GM10266 (cell line): Measurements from ENCODE around the gene NEUROG1.

Source experiments
- DNase-seq: peaks from one replicate; pipeline ENCODE4 v3.0.0; 2012; ENCODE audit errors: extremely low spot score
- CTCF ChIP-seq: IDR thresholded peaks from 2 replicates; pipeline ENCODE4 v1.5.1; 2012; ENCODE audit warnings: mild to moderate bottlenecking, low read depth; ENCODE audit not compliant: control insufficient read depth, insufficient read depth; ENCODE audit errors: missing control alignments

The NEUROG1 gene

GRCh38 chr5:135514116-135514515 lies 21.6 kb downstream of the NEUROG1 start:
- no peak for TF ChIP-seq CTCF
- DNase-seq, result no peak

GRCh38 chr5:135511761-135512575 lies 23.8 kb downstream of the NEUROG1 start:
- no peak for DNase-seq
- TF ChIP-seq CTCF, result no peak

GRCh38 chr5:135509995-135510394 lies 25.8 kb downstream of the NEUROG1 start:
- no peak for TF ChIP-seq CTCF
- no peak for DNase-seq

DNA sequence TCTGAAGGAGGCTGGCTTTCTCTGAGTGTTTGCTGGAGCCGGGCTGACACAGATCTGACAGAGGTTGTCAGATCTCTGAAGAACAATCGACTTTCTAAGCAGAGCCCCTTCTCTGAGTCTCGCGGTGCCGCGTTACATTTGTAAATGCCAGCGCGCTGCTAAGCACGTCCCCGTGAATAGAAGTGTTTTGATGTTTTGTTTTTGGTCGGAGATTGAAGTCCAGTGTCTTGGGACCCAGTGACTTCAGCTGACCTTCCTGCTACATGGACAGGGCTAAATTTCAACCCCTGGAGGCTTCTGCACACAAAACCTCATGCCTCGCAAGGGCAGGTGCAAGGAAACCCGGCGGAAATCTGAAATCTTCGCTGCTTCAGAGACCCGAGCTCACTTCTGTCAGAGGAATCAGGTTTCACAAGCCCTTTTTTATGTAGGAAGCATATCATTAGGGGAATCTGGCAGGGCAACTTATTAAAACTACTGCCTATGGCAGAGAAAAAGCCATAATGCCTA lies 27.2 kb downstream of the NEUROG1 start:
- no peak for DNase-seq
- no peak for TF ChIP-seq CTCF

DNA sequence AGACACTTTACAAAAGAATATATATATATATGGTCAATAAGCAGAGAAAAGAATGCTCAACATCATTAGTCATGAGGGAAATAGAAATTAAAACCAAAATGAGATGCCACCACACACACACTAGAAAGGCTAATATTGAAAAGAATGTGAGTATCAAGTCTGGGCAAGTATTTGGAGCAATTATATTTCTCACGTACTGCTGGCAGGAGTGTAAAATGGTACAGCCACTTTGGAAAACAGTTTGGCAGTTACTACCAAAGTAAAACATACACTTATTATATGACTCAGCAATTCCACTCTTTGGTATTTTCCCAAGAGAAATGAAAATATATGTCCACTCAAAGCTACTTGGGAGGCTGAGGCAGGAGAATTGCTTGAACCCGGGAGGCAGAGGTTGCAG lies 29.8 kb downstream of the NEUROG1 start:
- DNase-seq, result no peak
- TF ChIP-seq CTCF, result no peak

DNA sequence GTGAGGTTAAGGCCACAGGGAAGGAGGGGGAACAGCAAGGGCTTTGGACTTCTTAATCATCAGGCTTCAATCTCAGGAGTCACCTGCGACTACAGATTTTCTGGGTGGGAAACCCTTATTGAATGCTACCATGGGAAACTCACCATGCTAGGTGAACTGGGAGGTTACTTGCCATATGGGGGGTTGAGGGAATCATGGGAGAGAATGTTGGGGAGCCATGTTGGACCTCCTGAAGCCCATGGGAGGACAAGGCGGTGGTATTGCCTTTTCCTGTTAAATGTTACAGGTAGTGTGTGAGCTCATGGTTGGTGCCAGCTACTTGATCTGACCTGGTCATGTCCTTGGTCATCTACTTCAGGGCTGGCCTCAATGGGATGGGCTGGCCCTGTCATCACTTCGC lies 31.4 kb downstream of the NEUROG1 start:
- no peak for TF ChIP-seq CTCF
- DNase-seq, result no peak

- no peak for DNase-seq
- TF ChIP-seq CTCF, result no peak
Observed at GRCh38 chr5:135503871-135504270, 31.9 kb downstream of the NEUROG1 start.
